ENCODE measurements around the gene APBB2.

Gene APBB2

GRCh38 chr4:40874331-40874730 lies 340.0 kb downstream of the APBB2 start:
- no peak for FAIRE-seq
- no peak for DNase-seq (ENCODE audit: low spot score)

GRCh38 chr4:40871695-40872250 lies 342.6 kb downstream of the APBB2 start:
- no peak for DNase-seq (ENCODE audit: low spot score)
- peak; percentile 32 for FAIRE-seq

GRCh38 chr4:40870150-40870549 lies 344.2 kb downstream of the APBB2 start:
- FAIRE-seq, result no peak

GRCh38 chr4:40865696-40866095 lies 348.6 kb downstream of the APBB2 start:
- FAIRE-seq (no peak), DNase-seq (ENCODE audit: low spot score) (no peak)

More at GRCh38 chr4:40870150-40870549, 344.2 kb downstream of the APBB2 start:
- no peak for DNase-seq (ENCODE audit: low spot score)

GRCh38 chr4:40864531-40864930 lies 349.8 kb downstream of the APBB2 start:
- DNase-seq (ENCODE audit: low spot score), result no peak

GRCh38 chr4:40858962-40859361 lies 355.4 kb downstream of the APBB2 start:
- peak; percentile 52 for FAIRE-seq
- DNase-seq (ENCODE audit: low spot score), result no peak

More at GRCh38 chr4:40864531-40864930, 349.8 kb downstream of the APBB2 start:
- no peak for FAIRE-seq

- DNase-seq (ENCODE audit: low spot score) (no peak), FAIRE-seq (no peak)
Measured at GRCh38 chr4:40857956-40858355, 356.4 kb downstream of the APBB2 start.

- DNase-seq (ENCODE audit: low spot score) (no peak), FAIRE-seq (no peak)
Measured at GRCh38 chr4:40856840-40857362, 357.4 kb downstream of the APBB2 start.

- DNase-seq (ENCODE audit: low spot score) (no peak), FAIRE-seq (no peak)
Measured at GRCh38 chr4:40856277-40856839, 358.0 kb downstream of the APBB2 start.

GRCh38 chr4:40850496-40850895 lies 363.8 kb downstream of the APBB2 start:
- no peak for DNase-seq (ENCODE audit: low spot score)
- FAIRE-seq, result no peak

- DNase-seq (ENCODE audit: low spot score) (no peak), FAIRE-seq (no peak)
Measured at GRCh38 chr4:40848940-40849339, 365.4 kb downstream of the APBB2 start.

- FAIRE-seq (no peak), DNase-seq (ENCODE audit: low spot score) (no peak)
Measured at GRCh38 chr4:40848251-40848650, 366.1 kb downstream of the APBB2 start.

GRCh38 chr4:40846532-40846931 lies 367.8 kb downstream of the APBB2 start:
- DNase-seq (ENCODE audit: low spot score), result no peak
- no peak for FAIRE-seq

GRCh38 chr4:40845154-40845835 lies 369.0 kb downstream of the APBB2 start:
- DNase-seq (ENCODE audit: low spot score), result no peak
- FAIRE-seq, result no peak

- FAIRE-seq (peak; percentile 44), DNase-seq (ENCODE audit: low spot score) (no peak)
Measured at GRCh38 chr4:40844261-40844660, 370.1 kb downstream of the APBB2 start.

GRCh38 chr4:40843696-40844095 lies 370.6 kb downstream of the APBB2 start:
- no peak for FAIRE-seq

GRCh38 chr4:40842725-40843423 lies 371.5 kb downstream of the APBB2 start:
- DNase-seq (ENCODE audit: low spot score) (no peak), FAIRE-seq (no peak)

More at GRCh38 chr4:40843696-40844095, 370.6 kb downstream of the APBB2 start:
- no peak for DNase-seq (ENCODE audit: low spot score)

GRCh38 chr4:40842318-40842717 lies 372.0 kb downstream of the APBB2 start:
- no peak for DNase-seq (ENCODE audit: low spot score)
- no peak for FAIRE-seq

GRCh38 chr4:40840985-40841571 lies 373.3 kb downstream of the APBB2 start:
- peak; percentile 97 for FAIRE-seq
- DNase-seq (ENCODE audit: low spot score), result peak; percentile 89

- no peak for FAIRE-seq
- DNase-seq (ENCODE audit: low spot score), result no peak
Measured at GRCh38 chr4:40840255-40840984, 373.9 kb downstream of the APBB2 start.

GRCh38 chr4:40838742-40839141 lies 375.6 kb downstream of the APBB2 start:
- FAIRE-seq (no peak), DNase-seq (ENCODE audit: low spot score) (no peak)
